C4-2B (cell line): Measurements from ENCODE around the gene EMILIN3.

Experiments used
- H3K27ac ChIP-seq: fragments of 450-650 bp; 2 replicates; pipeline ENCODE4 v1.5.1; 2017
- CTCF ChIP-seq: fragments of 450-650 bp; conservative IDR thresholded peaks from 2 replicates; pipeline ENCODE4 v1.5.1; 2017; ENCODE audit warnings: mild to moderate bottlenecking
- ZFX ChIP-seq: fragments of 450-650 bp; IDR thresholded peaks from 2 replicates; pipeline ENCODE4 v1.6.1; 2017

The EMILIN3 gene

GRCh38 chr20:41329435-41330342 is 36.9 kb downstream of the EMILIN3 start:
- no peak for TF ChIP-seq ZFX
- no peak for TF ChIP-seq CTCF
- no peak overlapping the region for H3K27ac ChIP-seq

- H3K27ac ChIP-seq: no peak overlapping the region
- no peak for TF ChIP-seq ZFX
- no peak for TF ChIP-seq CTCF
Observed at GRCh38 chr20:41327178-41327577, 39.4 kb downstream of the EMILIN3 start.

- TF ChIP-seq ZFX: no peak
- TF ChIP-seq CTCF: no peak
- H3K27ac ChIP-seq: no peak overlapping the region
Observed at GRCh38 chr20:41320976-41321375, 45.6 kb downstream of the EMILIN3 start.

- H3K27ac ChIP-seq: no peak overlapping the region
Observed at GRCh38 chr20:41320441-41320840, 46.2 kb downstream of the EMILIN3 start.

GRCh38 chr20:41318271-41318649 is 48.4 kb downstream of the EMILIN3 start:
- TF ChIP-seq CTCF (no peak), ZFX (no peak)
- peak overlapping the region; percentile 83; the same call in 1 of the 2 replicates for H3K27ac ChIP-seq

More at GRCh38 chr20:41320441-41320840, 46.2 kb downstream of the EMILIN3 start:
- no peak for TF ChIP-seq CTCF
- TF ChIP-seq ZFX: no peak

GRCh38 chr20:41317546-41318270 is 48.9 kb downstream of the EMILIN3 start, which contains the start of gene ZHX3:
Gene ZHX3, minus strand, starts transcription at chr20:41317731. Its CDS starts 112,815 bp downstream, at chr20:41204916.
- H3K27ac ChIP-seq: peak within 1 kb of the TSS; percentile 83
- TF ChIP-seq ZFX (no peak), CTCF (no peak)
